SKM-1 treated with dmso at 0.1 percent for 144 hours (cell line): ENCODE results near the gene MPV17L2.
"Not testable (repeated sequence)": the region's sequence is repeated elsewhere in the genome, so short reads cannot be mapped to it uniquely, and the experiment has no call there.

ENCODE experiments used
- DNase-seq: peaks from one replicate; lab custom pipeline; 2025; ENCODE audit not compliant: unreplicated experiment; lab: John Stamatoyannopoulos, UW

MPV17L2 gene

GRCh38 chr19:18192673-18193387 lies at the start of gene MPV17L2:
MPV17L2 (plus strand) TSS chr19:18193218; CDS start chr19:18193282, 64 bp downstream.
- peak; percentile 99 for DNase-seq

GRCh38 chr19:18143902-18144301 lies 49.1 kb upstream of the MPV17L2 start:
- DNase-seq: no peak

GRCh38 chr19:18144361-18144760 lies 48.7 kb upstream of the MPV17L2 start:
- DNase-seq: no peak

- no peak for DNase-seq
These were observed 48.1 kb upstream of the MPV17L2 start for GRCh38 chr19:18144906-18145305.

GRCh38 chr19:18145391-18145999 lies 47.5 kb upstream of the MPV17L2 start:
- DNase-seq: no peak

- no peak for DNase-seq
These were observed 45.6 kb upstream of the MPV17L2 start for GRCh38 chr19:18147396-18147795.

GRCh38 chr19:18149596-18149975 lies 43.4 kb upstream of the MPV17L2 start:
- no peak for DNase-seq

GRCh38 chr19:18150776-18151624 lies 42.0 kb upstream of the MPV17L2 start:
- DNase-seq: no peak

- DNase-seq: peak; percentile 99
These were observed 40.6 kb upstream of the MPV17L2 start for GRCh38 chr19:18152442-18152816.

- DNase-seq: peak; percentile 97
These were observed 40.0 kb upstream of the MPV17L2 start, which contains the start of gene PIK3R2 for GRCh38 chr19:18152817-18153555. PIK3R2 (plus strand) TSS chr19:18153163; CDS start chr19:18155880, 2,717 bp downstream.

GRCh38 chr19:18153556-18154134 lies 39.4 kb upstream of the MPV17L2 start:
- no peak for DNase-seq

GRCh38 chr19:18155095-18156087 lies 37.6 kb upstream of the MPV17L2 start:
- no peak for DNase-seq

- DNase-seq: no peak
These were observed 36.8 kb upstream of the MPV17L2 start for GRCh38 chr19:18156268-18156667.

GRCh38 chr19:18156841-18157464 lies 36.1 kb upstream of the MPV17L2 start:
- no peak for DNase-seq

- no peak for DNase-seq
These were observed 35.5 kb upstream of the MPV17L2 start for GRCh38 chr19:18157465-18158063.

- no peak for DNase-seq
These were observed 34.6 kb upstream of the MPV17L2 start for GRCh38 chr19:18158467-18158866.

- not testable (repeated sequence) for DNase-seq
These were observed 33.9 kb upstream of the MPV17L2 start for GRCh38 chr19:18159059-18159616.

- no peak for DNase-seq
These were observed 33.2 kb upstream of the MPV17L2 start for GRCh38 chr19:18159810-18160209.
